Non-pigmented ciliary epithelial cell (primary cell): ENCODE data around the gene CACNA1A.
"Not testable (repeated sequence)": the region's sequence is repeated elsewhere in the genome, so short reads cannot be mapped to it uniquely, and the experiment has no call there.

Experiments used
- DNase-seq: peaks from one replicate; pipeline ENCODE4 v3.0.0-alpha.2; 2010; ENCODE audit warnings: low read depth

The CACNA1A gene

DNA sequence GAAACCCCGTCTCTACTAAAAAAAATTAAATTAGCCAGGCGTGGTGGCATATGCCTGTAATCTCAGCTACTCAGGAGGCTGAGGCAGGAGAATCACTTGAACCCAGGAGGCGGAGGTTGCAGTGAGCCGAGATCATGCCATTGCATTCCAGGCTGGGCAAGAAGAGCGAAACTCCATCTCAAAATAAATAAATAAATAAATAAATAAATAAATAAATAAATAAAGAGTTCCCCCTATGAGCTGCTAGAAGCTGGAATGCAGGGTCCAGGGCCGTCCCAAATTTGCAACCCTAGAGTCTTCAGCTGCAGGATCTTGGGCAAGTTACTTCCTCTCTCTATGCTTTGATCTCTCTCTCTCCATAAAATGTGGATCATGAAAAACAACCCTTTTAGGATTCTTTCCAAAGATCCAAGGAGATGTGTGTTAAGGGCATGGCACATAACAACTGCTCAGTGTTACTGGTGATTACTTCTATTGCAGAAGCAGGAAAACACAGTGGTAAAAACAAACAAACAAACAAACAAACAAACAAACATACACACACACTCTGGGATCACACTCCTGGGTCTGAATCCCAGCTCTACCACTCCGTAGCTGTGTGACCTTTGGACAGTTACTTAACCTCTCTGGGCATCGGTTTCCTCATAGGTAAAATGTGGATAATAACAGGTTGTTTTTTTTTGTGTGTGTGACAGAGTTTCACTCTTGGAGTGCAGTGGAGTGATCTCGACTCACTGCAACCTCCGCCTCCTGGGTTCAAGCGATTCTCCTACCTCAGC, 78.8 kb downstream of the CACNA1A start:
- DNase-seq, result no peak

DNA sequence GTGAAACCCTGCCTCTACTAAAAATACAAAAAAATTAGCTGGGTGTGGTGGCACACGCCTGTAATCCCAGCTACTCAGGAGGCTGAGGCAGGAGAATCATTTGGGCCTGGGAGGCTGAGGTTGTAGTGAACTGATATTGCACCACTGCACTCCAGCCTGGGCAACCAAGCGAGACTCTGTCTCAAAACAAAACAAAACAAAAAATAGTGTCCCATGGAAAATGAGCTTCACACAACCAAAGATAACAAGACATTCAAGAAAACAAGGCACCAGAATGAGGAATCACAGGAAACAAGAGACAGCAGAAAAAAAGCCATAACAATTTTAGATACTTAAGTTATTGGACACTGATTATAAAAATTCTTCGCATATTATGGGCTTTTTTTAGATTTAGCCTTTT, 80.4 kb downstream of the CACNA1A start:
- not testable (repeated sequence) for DNase-seq

GRCh38 chr19:13425151-13425550, 81.1 kb downstream of the CACNA1A start:
- no peak for DNase-seq

GRCh38 chr19:13420780-13421179, 85.5 kb downstream of the CACNA1A start:
- DNase-seq, result no peak

- DNase-seq, result no peak
These were observed 89.2 kb downstream of the CACNA1A start for GRCh38 chr19:13417054-13417453.

GRCh38 chr19:13411899-13412298, 94.4 kb downstream of the CACNA1A start:
- DNase-seq, result no peak

DNA sequence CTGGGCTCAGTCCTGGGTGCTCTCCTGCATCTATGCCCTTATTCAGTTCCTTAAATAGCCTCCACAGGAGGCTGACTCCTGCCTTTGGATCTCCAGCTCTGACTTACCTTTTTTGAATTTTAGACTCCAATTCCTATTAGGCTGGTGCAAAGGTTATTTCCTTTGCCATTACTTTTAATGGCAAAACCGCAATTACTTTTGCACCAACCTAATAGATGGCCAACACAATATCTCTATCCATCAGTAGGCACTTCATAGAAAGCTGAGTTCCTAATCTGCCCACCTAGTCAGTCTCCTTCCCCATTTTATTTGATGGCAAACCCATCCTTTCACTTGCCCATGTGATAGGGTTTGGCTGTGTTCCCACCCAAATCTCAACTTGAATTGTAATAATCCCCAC, 95.3 kb downstream of the CACNA1A start:
- no peak for DNase-seq

- DNase-seq, result no peak
These were observed 97.3 kb downstream of the CACNA1A start for GRCh38 chr19:13408889-13409518.

DNA sequence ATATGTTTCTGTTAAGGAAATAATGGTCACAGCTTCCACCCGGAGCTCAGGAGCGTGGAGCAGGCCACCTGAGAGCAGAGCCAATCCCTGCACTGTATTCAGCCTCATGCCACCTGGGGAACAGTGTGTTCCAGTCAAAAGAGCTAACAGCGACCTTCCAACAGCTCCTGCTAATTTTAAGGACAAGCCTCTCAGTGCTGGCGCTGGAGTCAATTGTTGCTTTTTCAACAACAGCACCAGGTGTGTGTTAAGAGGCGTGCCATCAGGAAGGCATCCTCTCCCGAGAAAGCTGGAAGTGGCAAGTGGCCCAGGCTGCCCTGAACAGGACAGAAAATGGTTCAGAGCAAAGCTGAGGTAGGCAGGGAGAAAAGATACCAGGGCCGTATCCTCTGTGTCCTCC, 102.0 kb downstream of the CACNA1A start:
- no peak for DNase-seq

- no peak for DNase-seq
These were observed 104.9 kb downstream of the CACNA1A start for GRCh38 chr19:13401388-13401787.

DNA sequence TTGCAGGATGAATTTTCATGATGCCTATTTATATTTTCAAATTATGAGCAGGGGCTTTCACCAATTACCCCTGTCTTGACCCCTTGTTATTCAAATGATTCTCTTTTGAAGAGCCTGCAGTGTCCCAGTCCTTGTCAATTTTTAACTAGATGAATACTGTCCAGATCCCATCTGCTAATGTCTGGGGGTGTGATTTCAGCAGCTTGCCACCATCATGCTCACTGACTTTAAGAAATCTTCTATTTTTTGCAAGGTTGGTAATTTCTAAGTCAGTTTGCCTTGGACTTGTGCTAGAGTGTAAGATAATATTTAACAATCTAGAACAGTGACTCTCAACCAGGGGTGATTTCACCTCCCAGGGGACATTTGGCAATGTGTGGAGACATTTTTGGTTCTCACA, 106.0 kb downstream of the CACNA1A start:
- no peak for DNase-seq

DNA sequence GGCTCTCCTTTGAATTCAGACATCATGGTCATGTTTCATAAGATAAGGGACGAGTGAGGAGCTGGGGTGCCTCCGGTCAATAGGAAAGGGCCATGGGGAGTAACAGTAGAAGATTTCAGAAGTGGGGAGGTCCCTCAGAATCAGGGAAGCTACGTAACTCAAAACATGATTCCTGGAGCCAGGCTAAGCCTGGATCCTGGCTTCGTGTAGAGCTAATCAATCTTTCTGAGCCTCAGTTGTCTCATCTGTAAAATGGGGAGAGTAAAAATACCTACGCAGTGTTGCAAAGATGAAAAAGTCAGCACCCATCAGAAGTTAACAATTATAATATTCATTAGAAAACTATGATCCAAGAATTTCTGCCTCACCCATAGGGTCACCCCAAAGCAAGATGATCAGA, 106.5 kb downstream of the CACNA1A start:
- DNase-seq, result no peak

DNA sequence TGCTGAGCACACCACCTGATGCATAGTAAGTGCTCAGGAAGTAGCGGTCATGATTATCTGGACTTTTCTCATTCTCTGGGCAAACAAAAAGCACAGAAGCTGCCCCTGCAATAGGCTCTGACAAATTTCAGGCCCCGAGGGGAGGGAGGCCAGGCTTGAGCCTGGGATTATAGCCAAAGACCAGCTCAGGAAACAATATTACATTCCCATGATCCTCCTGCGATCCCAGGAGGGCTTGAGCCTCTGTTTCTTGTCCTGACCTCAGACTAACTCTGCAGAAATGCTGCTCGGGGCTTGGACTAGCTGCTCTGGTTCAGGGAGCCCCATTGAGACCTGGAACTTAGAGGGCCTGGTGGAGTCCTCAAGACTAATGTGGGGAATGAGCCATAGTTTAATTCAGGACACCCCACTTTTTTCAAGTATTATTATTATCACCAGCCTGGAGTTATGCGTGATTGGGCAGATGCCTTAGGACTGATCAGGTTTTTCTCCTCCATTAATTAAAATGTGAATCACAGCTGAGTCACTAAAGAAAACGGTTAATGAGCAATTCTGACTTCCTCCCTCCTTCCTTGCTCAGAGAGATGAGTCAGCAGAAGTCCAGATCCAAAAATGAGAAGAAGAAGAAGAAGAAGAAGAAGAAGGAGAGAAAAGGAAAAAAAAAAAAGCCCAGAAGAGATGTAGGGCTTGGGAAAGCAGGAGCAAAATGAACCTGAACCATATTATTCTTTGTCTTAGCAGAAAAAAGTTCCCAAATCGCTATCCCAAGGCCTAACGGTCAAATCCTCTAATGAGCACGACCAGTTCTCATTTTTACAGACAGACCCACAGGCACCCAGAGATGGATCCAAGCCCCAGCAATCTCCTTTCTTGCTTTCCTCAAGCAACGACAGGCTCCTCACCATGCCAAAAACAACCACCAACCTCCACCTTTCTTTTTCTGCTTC, 107.2 kb downstream of the CACNA1A start:
- DNase-seq, result peak; percentile 46

- DNase-seq, result no peak
These were observed 108.1 kb downstream of the CACNA1A start for GRCh38 chr19:13398182-13398581.

- DNase-seq, result no peak
These were observed 109.8 kb downstream of the CACNA1A start for GRCh38 chr19:13396250-13397080.

DNA sequence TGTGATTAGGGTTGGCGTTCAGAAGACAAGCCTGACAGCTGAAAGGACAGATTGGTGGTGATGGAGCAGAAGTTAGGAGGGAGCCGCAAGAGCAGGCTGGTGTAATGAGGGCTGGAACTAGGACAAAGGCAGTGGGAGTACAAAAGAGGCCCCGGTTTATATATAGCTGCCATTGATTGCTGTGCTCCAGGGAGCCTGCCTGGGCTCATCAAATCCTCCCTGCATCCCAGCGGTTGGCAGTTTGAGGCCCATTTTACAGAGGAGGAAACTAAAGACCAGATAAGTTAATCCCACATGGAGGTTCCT, 123.7 kb downstream of the CACNA1A start:
- DNase-seq, result no peak

- no peak for DNase-seq
These were observed 124.2 kb downstream of the CACNA1A start for GRCh38 chr19:13381827-13382632.

GRCh38 chr19:13376537-13376936, 129.7 kb downstream of the CACNA1A start:
- no peak for DNase-seq

- no peak for DNase-seq
These were observed 132.7 kb downstream of the CACNA1A start for GRCh38 chr19:13373599-13373998.

GRCh38 chr19:13370948-13371347, 135.3 kb downstream of the CACNA1A start:
- DNase-seq, result no peak

GRCh38 chr19:13366529-13367143, 139.6 kb downstream of the CACNA1A start:
- DNase-seq, result no peak
